DMS114 treated with DMSO at 0.1 percent for 48 hours (cell line): Measurements from ENCODE around the gene EAF1.
"Not testable (repeated sequence)": the region's sequence is repeated elsewhere in the genome, so short reads cannot be mapped to it uniquely, and the experiment has no call there.

Source experiments
- DNase-seq: peaks from one replicate; lab custom pipeline; 2025; ENCODE audit not compliant: unreplicated experiment; lab: John Stamatoyannopoulos, UW

EAF1 gene

GRCh38 chr3:15427182-15427880, at the start of gene EAF1, which contains the start of gene METTL6:
TSS of gene EAF1 (plus strand) at chr3:15427598. CDS start at chr3:15427780, 182 bp downstream.
TSS of gene METTL6 (minus strand) at chr3:15427544. CDS start at chr3:15426511, 1,033 bp downstream.
- peak; percentile 56 for DNase-seq

- peak; percentile 89 for DNase-seq
These were observed 49.2 kb upstream of the EAF1 start for GRCh38 chr3:15377961-15378791.

GRCh38 chr3:15380980-15381890, 46.2 kb upstream of the EAF1 start:
- DNase-seq, result no peak

GRCh38 chr3:15382405-15382923, 44.9 kb upstream of the EAF1 start:
- DNase-seq, result no peak

GRCh38 chr3:15384510-15385237, 42.7 kb upstream of the EAF1 start:
- no peak for DNase-seq

GRCh38 chr3:15385238-15385695, 42.1 kb upstream of the EAF1 start:
- DNase-seq, result not testable (repeated sequence)

GRCh38 chr3:15385901-15386653, 41.3 kb upstream of the EAF1 start:
- no peak for DNase-seq

- DNase-seq, result not testable (repeated sequence)
These were observed 40.8 kb upstream of the EAF1 start for GRCh38 chr3:15386654-15386955.

GRCh38 chr3:15387171-15387581, 40.2 kb upstream of the EAF1 start:
- no peak for DNase-seq

- DNase-seq, result no peak
These were observed 39.7 kb upstream of the EAF1 start for GRCh38 chr3:15387735-15388134.

- not testable (repeated sequence) for DNase-seq
These were observed 39.1 kb upstream of the EAF1 start for GRCh38 chr3:15388335-15388734.

- no peak for DNase-seq
These were observed 36.9 kb upstream of the EAF1 start for GRCh38 chr3:15390460-15390859.

- no peak for DNase-seq
These were observed 36.4 kb upstream of the EAF1 start for GRCh38 chr3:15391007-15391406.

- not testable (repeated sequence) for DNase-seq
These were observed 34.1 kb upstream of the EAF1 start for GRCh38 chr3:15393252-15393651.

- DNase-seq, result peak; percentile 10
These were observed 28.7 kb upstream of the EAF1 start for GRCh38 chr3:15398731-15399133.

- DNase-seq, result no peak
These were observed 27.4 kb upstream of the EAF1 start for GRCh38 chr3:15399970-15400369.

- no peak for DNase-seq
These were observed 25.5 kb upstream of the EAF1 start for GRCh38 chr3:15401936-15402335.

- DNase-seq, result no peak
These were observed 23.9 kb upstream of the EAF1 start for GRCh38 chr3:15403495-15403894.

GRCh38 chr3:15403965-15404364, 23.4 kb upstream of the EAF1 start:
- DNase-seq, result no peak

- no peak for DNase-seq
These were observed 22.6 kb upstream of the EAF1 start for GRCh38 chr3:15404767-15405166.
